Neural crest cell (in vitro differentiated cells): Measurements from ENCODE around the gene ZNF750. TPM values are rescaled to one million over a fixed set of nuclear protein-coding genes. Genes with fewer than 3 reads are reported as not detected.
A peak's percentile ranks its signal among the peaks of the same experiment; 100 is the strongest.

ENCODE experiments used
- DNase-seq: peaks from one replicate; pipeline ENCODE4 v3.0.0; 2021; ENCODE audit warnings: low read depth, mixed read lengths, low spot score
- H3K27ac Mint-ChIP-seq: one replicate; pipeline ENCODE4 v1.8.0; 2021; ENCODE audit warnings: mild to moderate bottlenecking, mixed read lengths; ENCODE audit not compliant: unreplicated experiment
- H3K27me3 Mint-ChIP-seq: 2 replicates; pipeline ENCODE4 v1.8.0; 2021; ENCODE audit warnings: low read depth, mild to moderate bottlenecking, mixed read lengths
- H3K36me3 Mint-ChIP-seq: 2 replicates; pipeline ENCODE4 v1.8.0; 2021; ENCODE audit warnings: low read depth, mild to moderate bottlenecking, mixed read lengths
- H3K4me1 Mint-ChIP-seq: 2 replicates; pipeline ENCODE4 v1.8.0; 2021; ENCODE audit warnings: mixed read lengths
- H3K4me3 Mint-ChIP-seq: one replicate; pipeline ENCODE4 v1.8.0; 2021; ENCODE audit warnings: mild to moderate bottlenecking, mixed read lengths
- H3K9me3 Mint-ChIP-seq: 2 replicates; pipeline ENCODE4 v1.8.0; 2021; ENCODE audit warnings: mixed read lengths
- CTCF ChIP-seq: fragments of 200-600 bp; sonication (generic); conservative IDR thresholded peaks from 2 replicates; pipeline ENCODE4 v1.5.0; 2021; ENCODE audit warnings: antibody characterized with exemption, mild to moderate bottlenecking
- total RNA-seq: library from RNA; stranded (reverse); gene quantifications from 2 replicates; pipeline ENCODE4 v1.2.1, GENCODE V29; 2021

ZNF750 gene
- total RNA-seq, 1 donor from 2014 or later, result not detected

- H3K27ac Mint-ChIP-seq, result peak overlapping the region; percentile 86
- no peak for TF ChIP-seq CTCF
- no peak for DNase-seq
- no peak overlapping the region for H3K4me3 Mint-ChIP-seq
- H3K27me3 Mint-ChIP-seq, result no peaks in the 10 kb centered on the region
- no peaks in the 10 kb centered on the region for H3K9me3 Mint-ChIP-seq
- no peaks in the 10 kb centered on the region for H3K36me3 Mint-ChIP-seq
- H3K4me1 Mint-ChIP-seq, result peaks cover 16% of the 10 kb centered on the region
Observed at GRCh38 chr17:82880620-82881323, 41.0 kb upstream of the ZNF750 start.

- H3K36me3 Mint-ChIP-seq, result no peaks in the 10 kb centered on the region
- no peak overlapping the region for H3K4me3 Mint-ChIP-seq
- no peak for DNase-seq
- TF ChIP-seq CTCF, result no peak
- H3K27me3 Mint-ChIP-seq, result no peaks in the 10 kb centered on the region
- peak overlapping the region; percentile 60 for H3K27ac Mint-ChIP-seq
- no peaks in the 10 kb centered on the region for H3K9me3 Mint-ChIP-seq
- peaks cover 14% of the 10 kb centered on the region for H3K4me1 Mint-ChIP-seq
Observed at GRCh38 chr17:82879241-82879640, 39.4 kb upstream of the ZNF750 start.

GRCh38 chr17:82878527-82878926 lies 38.7 kb upstream of the ZNF750 start:
- H3K9me3 Mint-ChIP-seq, result no peaks in the 10 kb centered on the region
- no peak for TF ChIP-seq CTCF
- peaks cover 14% of the 10 kb centered on the region for H3K4me1 Mint-ChIP-seq
- no peaks in the 10 kb centered on the region for H3K27me3 Mint-ChIP-seq
- no peak for DNase-seq
- no peaks in the 10 kb centered on the region for H3K36me3 Mint-ChIP-seq
- H3K4me3 Mint-ChIP-seq, result no peak overlapping the region
- no peak overlapping the region for H3K27ac Mint-ChIP-seq

GRCh38 chr17:82876602-82877379 lies 37.0 kb upstream of the ZNF750 start:
- H3K27ac Mint-ChIP-seq, result no peak overlapping the region
- no peak overlapping the region for H3K4me3 Mint-ChIP-seq

GRCh38 chr17:82876149-82876548 lies 36.3 kb upstream of the ZNF750 start:
- peaks cover 10% of the 10 kb centered on the region for H3K4me1 Mint-ChIP-seq
- no peak overlapping the region for H3K4me3 Mint-ChIP-seq

More at GRCh38 chr17:82876602-82877379, 37.0 kb upstream of the ZNF750 start:
- H3K4me1 Mint-ChIP-seq, result peaks cover 13% of the 10 kb centered on the region
- peak; percentile 45 for DNase-seq
- TF ChIP-seq CTCF, result peak; percentile 62
- no peaks in the 10 kb centered on the region for H3K9me3 Mint-ChIP-seq
- H3K27me3 Mint-ChIP-seq, result no peaks in the 10 kb centered on the region
- H3K36me3 Mint-ChIP-seq, result no peaks in the 10 kb centered on the region

More at GRCh38 chr17:82876149-82876548, 36.3 kb upstream of the ZNF750 start:
- Mint-ChIP-seq H3K27me3 (no peaks in the 10 kb centered on the region), H3K9me3 (no peaks in the 10 kb centered on the region), H3K27ac (no peak overlapping the region), H3K36me3 (no peaks in the 10 kb centered on the region)
- DNase-seq, result no peak
- no peak for TF ChIP-seq CTCF
